CD4-positive, alpha-beta T cell treated with Interleukin-21 for 1 hour (primary cell): ENCODE measurements around the gene GNAS-AS1.

Experiments used
- DNase-seq: peaks from one replicate; pipeline ENCODE4 v3.0.0-alpha.2; 2020

GNAS-AS1 gene

GRCh38 chr20:58884966-58885365 is 34.3 kb upstream of the GNAS-AS1 start:
- DNase-seq = no peak

- DNase-seq = no peak
Observed at GRCh38 chr20:58883241-58883691, 32.6 kb upstream of the GNAS-AS1 start.

- DNase-seq = no peak
Observed at GRCh38 chr20:58882704-58883089, 32.0 kb upstream of the GNAS-AS1 start.

- DNase-seq = peak; percentile 10
Observed at GRCh38 chr20:58880994-58881752, 30.5 kb upstream of the GNAS-AS1 start.

- no peak for DNase-seq
Observed at GRCh38 chr20:58880441-58880840, 29.7 kb upstream of the GNAS-AS1 start.

GRCh38 chr20:58878399-58878798 is 27.7 kb upstream of the GNAS-AS1 start:
- DNase-seq = no peak

GRCh38 chr20:58877976-58878360 is 27.3 kb upstream of the GNAS-AS1 start:
- peak; percentile 17 for DNase-seq

- DNase-seq = no peak
Observed at GRCh38 chr20:58877050-58877975, 26.6 kb upstream of the GNAS-AS1 start.

GRCh38 chr20:58876437-58876836 is 25.7 kb upstream of the GNAS-AS1 start:
- DNase-seq = no peak

- DNase-seq = no peak
Observed at GRCh38 chr20:58875541-58876134, 24.9 kb upstream of the GNAS-AS1 start.

- no peak for DNase-seq
Observed at GRCh38 chr20:58875111-58875510, 24.4 kb upstream of the GNAS-AS1 start.

GRCh38 chr20:58874469-58874868 is 23.8 kb upstream of the GNAS-AS1 start:
- DNase-seq = no peak

- DNase-seq = no peak
Observed at GRCh38 chr20:58871533-58872102, 20.9 kb upstream of the GNAS-AS1 start.

GRCh38 chr20:58870293-58871014 is 19.8 kb upstream of the GNAS-AS1 start:
- peak; percentile 58 for DNase-seq

GRCh38 chr20:58869662-58870227 is 19.0 kb upstream of the GNAS-AS1 start:
- DNase-seq = no peak

GRCh38 chr20:58868795-58869194 is 18.1 kb upstream of the GNAS-AS1 start:
- DNase-seq = no peak

GRCh38 chr20:58867211-58867610 is 16.5 kb upstream of the GNAS-AS1 start:
- DNase-seq = no peak

- no peak for DNase-seq
Observed at GRCh38 chr20:58865843-58866242, 15.1 kb upstream of the GNAS-AS1 start.

- peak; percentile 29 for DNase-seq
Observed at GRCh38 chr20:58864346-58864745, 13.6 kb upstream of the GNAS-AS1 start.

GRCh38 chr20:58863044-58863790 is 12.5 kb upstream of the GNAS-AS1 start:
- no peak for DNase-seq
